SK-N-SH (cell line): Measurements from ENCODE around the gene SCN2A. TPM values are rescaled to one million over a fixed set of nuclear protein-coding genes. Genes with fewer than 3 reads are reported as not detected.

Experiments used
- CTCF ChIA-PET: fragments of 300-600, 350-600 bp; formaldehyde crosslinking; extraction: SDS; loops from one replicate; lab custom pipeline; 2021; lab: Yijun Ruan, JAX
- POLR2A ChIA-PET: fragments of 350-600 bp; sonication (Branson Sonifier 250); formaldehyde crosslinking; extraction: SDS; loops from one replicate; lab custom pipeline; 2020; ENCODE audit warnings: antibody characterized with exemption, inconsistent platforms; lab: Yijun Ruan, JAX
- DNase-seq: peaks from one replicate; pipeline ENCODE4 v3.0.0; 2012
- H2AFZ ChIP-seq: fragments of 200-600 bp; sonication (generic); 2 replicates; pipeline ENCODE4 v1.8.1; 2016; ENCODE audit warnings: antibody characterized with exemption, mild to moderate bottlenecking, low read depth
- H3F3A ChIP-seq: fragments of 200-600 bp; sonication (generic); replicated peaks from 2 replicates; pipeline ENCODE3; 2016; ENCODE audit warnings: antibody characterized with exemption, mild to moderate bottlenecking; ENCODE audit not compliant: insufficient read depth
- H3K27ac ChIP-seq, 2 experiments: fragments of 200-500 bp in 1 of 2; fragments of 200-600 bp in 1 of 2; sonication (Bioruptor generic) in 1 of 2; sonication (generic), shearing (Covaris generic) in 1 of 2; 2 replicates each; pipeline versions ENCODE4 v1.5.1 to v1.6.1; 2014 to 2016; ENCODE audit warnings: low read depth in 2 of 2, inconsistent platforms in 1 of 2, low read length in 1 of 2, mild to moderate bottlenecking in 1 of 2, mixed read lengths in 1 of 2
- H3K27me3 ChIP-seq: fragments of 200-600 bp; sonication (generic), shearing (Covaris generic); 2 replicates; pipeline ENCODE4 v1.6.1; 2016; ENCODE audit warnings: mixed run types; ENCODE audit not compliant: insufficient read depth
- H3K36me3 ChIP-seq, 2 experiments: fragments of 200-500 bp in 1 of 2; fragments of 200-600 bp in 1 of 2; sonication (Bioruptor generic) in 1 of 2; sonication (generic) in 1 of 2; replicated peaks in 1 of 2; 2 replicates each; pipeline versions ENCODE3 to v1.5.1; 2014 to 2016; ENCODE audit warnings: low read length in 1 of 2, mild to moderate bottlenecking in 1 of 2; ENCODE audit not compliant: insufficient read depth in 2 of 2, control insufficient read depth in 1 of 2
- H3K4me1 ChIP-seq, 2 experiments: fragments of 200-500 bp in 1 of 2; fragments of 200-600 bp in 1 of 2; sonication (Bioruptor generic) in 1 of 2; sonication (generic), shearing (Covaris generic) in 1 of 2; 2 replicates each; pipeline versions ENCODE4 v1.5.1 to v1.6.1; 2014 to 2016; ENCODE audit warnings: low read depth in 1 of 2, low read length in 1 of 2, mixed run types in 1 of 2; ENCODE audit not compliant: insufficient read depth in 2 of 2, control insufficient read depth in 1 of 2
- H3K4me2 ChIP-seq: fragments of 200-600 bp; sonication (generic), shearing (Covaris generic); 2 replicates; pipeline ENCODE4 v1.6.1; 2017; ENCODE audit warnings: mixed run types
- H3K4me3 ChIP-seq, 2 experiments: fragments of 200-500 bp in 1 of 2; fragments of 200-600 bp in 1 of 2; sonication (Bioruptor generic) in 1 of 2; sonication (generic), shearing (Covaris generic) in 1 of 2; 2 replicates each; pipeline versions ENCODE4 v1.5.1 to v1.8.1; 2014 to 2016; ENCODE audit warnings: low read depth in 2 of 2, inconsistent platforms in 1 of 2, low read length in 1 of 2, mild to moderate bottlenecking in 1 of 2, mixed read lengths in 1 of 2, moderate library complexity in 1 of 2
- H3K79me2 ChIP-seq: fragments of 200-600 bp; sonication (generic); 2 replicates; pipeline ENCODE4 v1.8.1; 2017; ENCODE audit warnings: mild to moderate bottlenecking; ENCODE audit not compliant: insufficient read depth
- H3K9ac ChIP-seq: fragments of 200-600 bp; sonication (generic); 2 replicates; pipeline ENCODE4 v1.6.1; 2017; ENCODE audit warnings: mixed run types
- H3K9me2 ChIP-seq: fragments of 200-600 bp; sonication (generic); 2 replicates; pipeline ENCODE4 v1.6.1; 2017; ENCODE audit warnings: mixed run types
- H3K9me3 ChIP-seq: fragments of 200-600 bp; sonication (generic); 2 replicates; pipeline ENCODE4 v1.6.1; 2017; ENCODE audit warnings: mixed run types, mild to moderate bottlenecking, moderate library complexity
- H4K20me1 ChIP-seq: fragments of 200-600 bp; sonication (generic); 2 replicates; pipeline ENCODE4 v1.6.1; 2017; ENCODE audit warnings: mild to moderate bottlenecking, mixed run types; ENCODE audit not compliant: insufficient read depth
- EP300 ChIP-seq, 2 experiments: IDR thresholded peaks; 2 replicates each; pipeline versions ENCODE4 v1.4.0 to v1.6.1; 2012; ENCODE audit warnings: borderline replicate concordance in 1 of 2, low read depth in 1 of 2, low read length in 1 of 2
- FOSL2 ChIP-seq: IDR thresholded peaks from 2 replicates; pipeline ENCODE4 v1.4.0; 2012; ENCODE audit warnings: low read depth, mild to moderate bottlenecking, moderate library complexity, borderline replicate concordance
- GABPA ChIP-seq: IDR thresholded peaks from 2 replicates; pipeline ENCODE4 v1.4.0; 2012; ENCODE audit warnings: low read depth, mild to moderate bottlenecking
- JUND ChIP-seq: IDR thresholded peaks from 2 replicates; pipeline ENCODE4 v1.4.0; 2012
- MAX ChIP-seq: IDR thresholded peaks from 2 replicates; pipeline ENCODE4 v1.4.0; 2012; ENCODE audit warnings: low read depth
- MEF2A ChIP-seq: IDR thresholded peaks from 2 replicates; pipeline ENCODE4 v1.4.0; 2012; ENCODE audit warnings: low read depth, borderline replicate concordance
- NRF1 ChIP-seq: IDR thresholded peaks from 2 replicates; pipeline ENCODE4 v1.6.1; 2012; ENCODE audit warnings: low read depth, mild to moderate bottlenecking, low read length
- PBX3 ChIP-seq: IDR thresholded peaks from 2 replicates; pipeline ENCODE4; 2012
- RCOR1 ChIP-seq: fragments of 150-350 bp; IDR thresholded peaks from 2 replicates; pipeline ENCODE4 v1.6.1; 2017; ENCODE audit warnings: antibody characterized with exemption, low read length
- REST ChIP-seq: IDR thresholded peaks from 2 replicates; pipeline ENCODE4 v1.6.1; 2012; ENCODE audit warnings: mild to moderate bottlenecking, low read depth, low read length, moderate library complexity
- RXRA ChIP-seq: IDR thresholded peaks from 2 replicates; pipeline ENCODE4 v1.4.0; 2012; ENCODE audit warnings: low read depth, mild to moderate bottlenecking, borderline replicate concordance
- SMC3 ChIP-seq: IDR thresholded peaks from 2 replicates; pipeline ENCODE4 v1.6.1; 2012; ENCODE audit warnings: low read depth, low read length, improper control_type of control experiment
- USF1 ChIP-seq: IDR thresholded peaks from 2 replicates; pipeline ENCODE4 v1.4.0; 2012; ENCODE audit warnings: low read depth, borderline replicate concordance
- WGBS: methylation state at CpG from one replicate; pipeline ENCODE4 v1.1.6; 2017; ENCODE audit warnings: low lambda C conversion rate; 5-methylcytosine and 5-hydroxymethylcytosine counted together
- polyA plus RNA-seq, 3 experiments: library from polyadenylated mRNA; depleted of rRNA; stranded (reverse); fragments of >200 nt; gene quantifications; 2 replicates each; pipeline ENCODE4 v1.2.3, GENCODE V29; 2012

SCN2A gene
- polyA plus RNA-seq, 1 of the 3 experiments (the other 2 are of a cell fraction), result 5.1 TPM

GRCh38 chr2:165275932-165276331 is 36.7 kb downstream of the SCN2A start:
- H3K4me1 ChIP-seq, result no peaks in the 10 kb centered on the region
- H3K4me3 ChIP-seq, result no peak overlapping the region
- TF ChIP-seq RCOR1, result no peak
- TF ChIP-seq JUND, result no peak
- TF ChIP-seq NRF1, result no peak
- TF ChIP-seq MAX, result no peak
- TF ChIP-seq SMC3, result no peak
- no peak for TF ChIP-seq GABPA
- no peak for TF ChIP-seq PBX3
- no peak for TF ChIP-seq RXRA
- TF ChIP-seq EP300 (IDR thresholded peaks at IDR 0.05; ENCODE audit: borderline replicate concordance in 1 of 2, low read depth in 1 of 2, low read length in 1 of 2), result no peak
- TF ChIP-seq FOSL2, result no peak
- no peak for TF ChIP-seq USF1
- no peak for TF ChIP-seq MEF2A
- TF ChIP-seq, all 33 proteins: peak for 0
- POLR2A ChIA-PET, result no interaction called here
- no peaks in the 10 kb centered on the region for H4K20me1 ChIP-seq
- no peak overlapping the region for H2AFZ ChIP-seq
- no peaks in the 10 kb centered on the region for H3K9me2 ChIP-seq
- no peaks in the 10 kb centered on the region for H3F3A ChIP-seq
- H3K9ac ChIP-seq, result no peak overlapping the region
- no peak for DNase-seq
- H3K27me3 ChIP-seq, result no peaks in the 10 kb centered on the region
- WGBS, result 60% methylated on average over 2 of the region's 2 CpGs
- no peaks in the 10 kb centered on the region for H3K9me3 ChIP-seq
- H3K27ac ChIP-seq, result no peak overlapping the region
- no peaks in the 10 kb centered on the region for H3K79me2 ChIP-seq
- H3K36me3 ChIP-seq, result no peaks in the 10 kb centered on the region
- CTCF ChIA-PET, result interaction anchor here (0.8 to 1.3 kb wide), 2 partner anchors 10 to 17 kb away, joined by 3 read pairs; no protein-coding TSS in a partner anchor
- no peak overlapping the region for H3K4me2 ChIP-seq

GRCh38 chr2:165277295-165277694 is 38.1 kb downstream of the SCN2A start:
- no peak for TF ChIP-seq REST
- TF ChIP-seq, all 33 proteins: peak for 0
- Histone ChIP-seq H3K9me3 (no peaks in the 10 kb centered on the region), H3K36me3 (no peaks in the 10 kb centered on the region), H2AFZ (peak overlapping the region; percentile 65; the same call in 1 of the 2 replicates), H3K27me3 (no peaks in the 10 kb centered on the region), H3K4me2 (no peak overlapping the region), H3K4me1 (no peaks in the 10 kb centered on the region), H3F3A (no peaks in the 10 kb centered on the region), H3K79me2 (no peaks in the 10 kb centered on the region), H3K9me2 (no peaks in the 10 kb centered on the region), H3K4me3 (no peak overlapping the region), H3K27ac (no peak overlapping the region), H3K9ac (no peak overlapping the region), H4K20me1 (no peaks in the 10 kb centered on the region)
- CTCF ChIA-PET, result no interaction called here
- POLR2A ChIA-PET, result no interaction called here
- no peak for DNase-seq
